HG02678 (cell line): ENCODE measurements around the gene MAP4K5.

ENCODE experiments used
- ATAC-seq: cut with Tn5 transposase; IDR thresholded peaks from one replicate; pipeline ENCODE4 v1.9.1; 2021; ENCODE audit warnings: mild to moderate bottlenecking, moderate library complexity; ENCODE audit not compliant: unreplicated experiment

MAP4K5 gene

DNA sequence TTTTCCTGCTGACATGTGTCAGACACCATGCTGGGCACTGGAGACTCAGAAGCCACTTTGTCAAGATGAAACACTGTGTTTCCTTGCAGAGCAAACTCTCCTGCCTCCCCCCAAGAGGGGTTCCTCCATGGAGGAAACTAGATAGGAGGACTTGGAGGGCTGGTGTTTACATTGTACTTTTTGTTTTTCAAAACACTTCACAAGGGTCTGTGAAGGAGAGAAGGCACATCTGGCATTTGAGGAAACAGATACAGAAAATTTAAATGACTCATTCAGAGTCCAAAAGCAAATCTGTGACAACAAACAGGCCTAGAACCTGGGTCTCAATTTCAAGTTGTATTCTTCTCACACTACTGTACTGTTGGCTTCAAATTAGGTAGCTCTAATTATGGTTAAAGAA, 128.9 kb downstream of the MAP4K5 start:
- ATAC-seq = no peak

DNA sequence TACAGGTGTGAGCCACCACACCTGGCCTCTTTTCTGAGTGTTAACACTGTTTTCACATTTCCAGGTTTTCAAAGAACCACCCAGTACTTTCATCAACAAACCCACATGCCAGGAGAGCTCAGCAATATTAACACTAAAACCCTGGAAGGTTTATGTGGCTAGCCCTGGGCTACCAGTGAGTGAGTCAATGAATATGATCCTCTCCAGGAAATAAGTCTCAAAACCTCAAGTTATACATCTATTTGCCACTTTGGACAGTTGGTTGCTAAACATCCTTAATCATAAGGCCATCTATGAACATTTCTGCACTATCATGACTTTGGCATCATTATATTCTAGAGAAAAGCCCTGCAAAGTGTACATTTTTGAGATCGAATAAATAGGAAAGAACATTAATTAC, 129.4 kb downstream of the MAP4K5 start:
- ATAC-seq = no peak

DNA sequence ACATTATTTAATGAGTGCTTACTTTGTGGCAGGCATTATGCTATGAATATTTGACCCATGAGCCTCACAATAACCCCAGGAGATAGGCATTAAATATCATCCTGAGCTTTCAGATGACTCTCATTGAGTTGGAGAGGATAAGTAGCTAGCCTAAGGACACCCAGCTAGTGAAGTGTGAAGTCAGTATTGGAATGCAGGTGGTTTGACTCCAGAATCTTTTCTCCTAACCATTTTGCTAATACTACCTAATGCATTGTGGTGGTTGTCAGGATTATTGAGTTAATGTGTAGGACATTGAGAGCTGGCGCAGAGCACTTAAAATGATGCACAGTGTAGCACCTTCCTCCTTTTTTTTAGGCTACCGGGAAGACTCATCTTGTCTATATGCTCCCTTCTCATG, 131.9 kb downstream of the MAP4K5 start:
- ATAC-seq = no peak

DNA sequence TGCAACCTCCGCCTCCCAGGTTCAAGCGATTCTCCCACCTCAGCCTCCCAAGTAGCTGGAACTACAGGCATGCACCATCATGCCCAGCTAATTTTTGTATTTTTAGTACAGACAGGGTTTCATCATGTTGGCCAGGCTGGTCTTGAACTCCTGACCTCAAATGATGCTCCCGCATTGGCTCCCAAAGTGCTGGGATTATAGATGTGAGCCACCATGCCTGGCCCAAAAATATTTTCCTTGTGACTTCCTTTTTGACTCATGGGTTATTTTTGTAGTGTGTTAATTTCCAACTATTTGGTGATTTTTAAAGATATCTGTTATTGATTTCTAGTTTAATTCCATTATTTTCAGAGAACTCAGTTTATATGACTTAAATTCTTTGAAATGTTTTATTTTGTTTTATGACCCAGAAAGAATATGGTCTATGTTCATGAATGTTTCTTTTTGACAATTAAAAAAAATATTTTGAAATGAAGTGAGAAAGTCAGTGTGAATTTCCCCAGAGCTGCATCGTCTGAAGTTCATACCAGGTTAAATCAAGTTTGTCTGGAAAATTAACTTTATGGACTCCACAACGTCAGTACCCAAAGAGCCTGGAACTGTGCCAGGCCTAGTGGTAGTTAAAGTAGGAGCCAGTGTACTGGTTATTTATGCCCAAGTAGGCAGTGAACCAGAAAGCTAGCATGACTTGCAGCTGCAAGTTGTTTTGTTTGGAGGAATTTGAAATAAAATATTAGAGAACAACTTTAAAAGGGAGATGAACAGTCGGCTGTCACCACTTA, 132.9 kb downstream of the MAP4K5 start:
- ATAC-seq = no peak

DNA sequence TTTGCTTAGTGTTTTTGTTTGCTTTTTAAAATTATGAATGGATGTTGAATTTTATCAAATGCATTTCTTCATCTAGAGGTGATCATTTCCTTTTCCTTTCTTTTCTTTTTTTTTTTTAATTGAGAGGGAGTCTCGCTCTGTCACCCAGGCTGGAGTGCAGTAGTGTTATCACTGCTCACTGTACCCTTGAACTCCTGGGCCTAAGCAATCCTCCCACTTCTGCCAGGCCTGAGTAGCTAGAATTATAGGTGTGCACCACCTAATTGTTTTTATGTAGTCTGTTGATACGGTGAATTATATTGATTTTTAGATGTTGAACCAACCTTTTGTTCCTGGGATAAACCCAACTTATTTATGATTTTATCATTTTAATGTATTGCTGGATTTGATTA, 134.2 kb downstream of the MAP4K5 start:
- ATAC-seq = no peak

DNA sequence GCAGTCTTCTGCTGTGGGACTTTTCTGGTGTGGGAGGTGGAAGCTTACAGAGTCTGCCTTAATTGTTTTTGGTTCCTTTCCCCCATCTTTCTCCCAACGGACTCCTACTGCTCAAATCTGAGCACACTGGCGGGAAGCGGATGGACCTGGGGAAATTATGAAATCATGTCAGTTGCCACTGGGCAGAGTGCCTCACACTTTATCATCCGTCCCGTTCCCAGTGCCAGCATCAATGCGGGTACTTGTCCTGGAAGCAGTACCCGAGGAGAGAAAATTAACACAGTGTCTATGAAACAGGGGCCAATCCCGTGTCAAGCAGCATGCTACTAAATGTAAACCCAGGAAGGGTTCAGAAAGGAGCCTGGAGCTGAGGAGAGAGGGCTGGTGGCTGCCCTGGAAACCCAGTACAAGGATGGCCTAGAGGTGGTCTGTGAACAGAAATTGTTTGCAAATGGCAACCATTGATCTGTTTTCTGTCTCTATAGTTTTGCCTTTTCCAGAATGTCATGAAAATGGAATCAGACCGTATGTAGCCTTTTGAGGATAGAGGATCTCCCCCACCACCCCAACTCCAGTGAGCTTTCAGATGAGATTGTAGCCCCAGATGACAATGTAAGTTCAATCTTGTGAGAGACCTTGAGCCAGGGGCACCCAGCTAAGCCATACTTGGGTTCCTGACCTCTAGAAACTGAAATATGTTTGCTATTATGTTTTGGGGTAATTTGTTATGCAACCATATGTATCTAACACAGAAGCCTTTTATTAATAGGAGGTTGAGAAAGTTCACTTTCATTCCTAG, 134.8 kb downstream of the MAP4K5 start:
- ATAC-seq = no peak

DNA sequence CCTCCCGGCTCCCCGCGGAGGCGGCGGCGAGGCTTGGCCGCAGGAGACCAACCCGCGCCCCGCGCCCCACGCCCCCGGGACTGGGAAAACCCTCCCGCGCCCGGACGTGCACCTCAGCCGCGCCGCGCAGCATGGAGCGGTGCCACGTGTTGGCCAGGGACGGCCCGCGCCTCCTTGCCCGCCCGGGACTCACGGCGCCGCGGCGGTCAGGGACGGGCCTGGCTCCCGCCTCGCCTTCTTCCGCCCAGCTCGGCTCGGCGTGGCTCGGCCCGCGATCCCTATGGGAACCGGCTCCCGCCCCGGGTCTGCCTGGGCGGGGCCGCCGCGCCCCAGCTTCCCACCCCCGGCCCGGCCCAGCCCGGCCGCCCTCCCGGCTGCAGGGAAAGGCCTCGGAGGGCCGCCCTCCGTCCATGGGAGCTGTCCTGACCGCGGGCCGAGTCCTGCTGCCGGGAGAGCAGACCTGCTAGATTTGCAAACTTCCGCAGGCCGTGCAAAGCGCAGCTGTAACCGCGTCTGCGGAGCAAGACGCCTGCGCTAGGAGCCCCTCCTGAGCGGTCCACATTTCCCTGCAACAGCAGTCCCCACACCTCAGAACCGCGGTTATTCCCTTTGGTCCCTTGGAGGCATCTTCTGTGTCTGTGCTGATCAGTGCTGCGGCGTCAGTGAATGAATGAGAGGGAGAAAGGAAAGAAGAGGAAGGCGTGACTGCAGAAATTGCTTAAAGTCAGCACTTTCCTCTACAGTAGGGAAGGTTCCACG, 135.6 kb downstream of the MAP4K5 start, which contains the start of gene CDKL1:
Gene CDKL1 (minus strand): TSS at position 251 of the 759 bp plus-strand sequence. CDS start 1,013 bp downstream, outside the sequence.
- peak; percentile 57 for ATAC-seq

DNA sequence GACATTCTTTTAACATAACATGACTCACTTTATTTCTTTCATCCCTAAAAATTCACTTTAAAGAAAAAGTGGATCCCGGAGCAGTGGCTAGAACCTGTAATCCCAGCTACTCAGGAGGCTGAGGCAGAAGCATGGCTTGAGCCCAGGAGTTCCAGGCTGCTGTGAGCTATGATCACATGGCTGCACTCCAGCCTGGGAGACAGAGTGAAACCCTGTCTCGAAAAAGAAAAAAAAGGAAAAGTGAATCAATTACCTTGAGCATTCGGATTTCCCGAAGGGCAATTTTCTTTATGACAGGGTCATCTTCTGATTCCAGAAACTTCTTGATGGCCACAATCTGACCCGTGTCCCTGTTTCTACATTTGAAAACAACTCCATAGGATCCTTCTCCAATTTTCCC, 136.9 kb downstream of the MAP4K5 start:
- no peak for ATAC-seq

DNA sequence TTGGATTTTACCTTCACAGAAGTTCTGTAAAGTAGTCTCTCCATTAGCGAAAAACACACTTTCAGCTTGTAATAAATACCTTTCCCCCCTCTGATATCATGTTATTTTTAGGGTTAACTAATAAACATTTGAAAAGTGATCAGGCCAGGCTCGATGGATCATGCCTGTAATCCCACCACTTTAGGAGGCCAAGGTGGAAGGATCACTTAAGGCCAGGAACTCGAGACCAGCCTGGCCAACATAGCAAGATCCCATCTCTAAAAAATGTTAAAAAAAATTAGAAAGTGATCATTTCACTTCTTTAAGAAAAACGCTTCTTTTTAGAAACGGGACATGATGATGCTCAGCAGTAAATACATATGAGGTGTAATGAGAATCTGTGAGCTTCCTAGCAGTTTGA, 137.7 kb downstream of the MAP4K5 start:
- no peak for ATAC-seq

DNA sequence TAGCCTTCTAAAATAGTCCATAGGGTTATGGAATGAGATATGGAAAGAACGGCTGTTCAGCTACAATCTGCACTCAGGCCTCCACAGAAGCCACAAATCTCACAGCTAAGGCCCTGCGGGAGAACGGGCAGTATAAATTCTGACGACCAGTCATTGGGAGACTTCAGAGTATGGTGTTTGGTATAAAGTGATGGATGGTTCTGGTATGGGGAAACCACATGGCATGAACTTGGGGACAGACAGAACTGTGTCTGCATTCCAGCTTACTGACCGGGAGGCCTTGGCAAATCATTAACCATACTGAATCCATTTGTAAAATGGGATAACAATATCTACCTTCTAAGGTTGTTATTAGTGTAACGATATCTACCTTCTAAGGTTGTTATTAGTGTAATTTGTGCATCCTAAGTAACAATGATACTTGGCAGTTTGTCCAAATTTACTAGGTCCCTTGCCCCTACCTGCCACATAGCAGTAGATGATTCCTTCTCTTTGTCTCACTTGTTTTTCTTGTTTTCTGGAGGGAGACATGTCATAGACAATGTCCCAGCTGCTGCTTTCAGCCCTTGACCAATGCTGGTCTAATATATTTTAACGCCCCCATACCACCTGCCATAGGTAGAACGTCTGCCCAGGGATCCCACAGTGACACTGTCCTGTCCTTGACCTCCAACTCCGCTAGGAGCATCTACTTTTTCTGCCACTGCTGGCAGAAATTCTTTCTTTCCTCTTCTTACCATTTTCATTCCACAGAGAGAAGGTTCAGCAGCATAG, 142.5 kb downstream of the MAP4K5 start:
- ATAC-seq = no peak

DNA sequence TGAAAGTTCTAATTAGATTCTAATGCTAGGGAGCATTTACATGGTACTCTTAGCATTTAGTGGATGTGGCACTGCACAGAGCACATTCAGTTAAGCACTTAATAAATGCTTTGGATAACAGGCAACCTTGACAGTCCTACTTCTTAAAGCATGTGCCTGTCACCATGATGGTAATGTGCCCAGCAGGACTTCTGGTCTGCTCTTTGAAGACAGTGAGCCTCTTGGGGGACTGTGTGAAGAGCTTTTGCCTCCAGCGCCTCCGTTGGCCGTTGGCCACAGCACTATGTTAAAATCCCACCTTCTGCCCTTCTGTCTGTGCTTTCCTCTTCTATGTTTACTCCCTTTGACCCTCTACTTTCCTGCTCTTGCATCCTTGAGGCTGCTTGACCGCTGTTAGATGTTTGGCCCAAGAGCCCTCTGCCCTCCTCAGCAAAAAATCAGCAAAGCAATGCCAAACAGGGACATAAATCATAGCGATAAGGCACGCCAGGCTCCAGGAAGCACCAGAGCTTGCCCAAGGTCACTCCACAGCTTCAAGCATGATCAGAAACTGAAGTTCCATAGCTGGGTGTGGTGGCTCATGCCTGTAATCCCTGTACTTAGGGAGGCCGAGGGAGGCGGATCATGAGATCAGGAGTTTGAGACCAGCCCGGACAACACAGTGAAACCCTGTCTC, 144.0 kb downstream of the MAP4K5 start:
- no peak for ATAC-seq

DNA sequence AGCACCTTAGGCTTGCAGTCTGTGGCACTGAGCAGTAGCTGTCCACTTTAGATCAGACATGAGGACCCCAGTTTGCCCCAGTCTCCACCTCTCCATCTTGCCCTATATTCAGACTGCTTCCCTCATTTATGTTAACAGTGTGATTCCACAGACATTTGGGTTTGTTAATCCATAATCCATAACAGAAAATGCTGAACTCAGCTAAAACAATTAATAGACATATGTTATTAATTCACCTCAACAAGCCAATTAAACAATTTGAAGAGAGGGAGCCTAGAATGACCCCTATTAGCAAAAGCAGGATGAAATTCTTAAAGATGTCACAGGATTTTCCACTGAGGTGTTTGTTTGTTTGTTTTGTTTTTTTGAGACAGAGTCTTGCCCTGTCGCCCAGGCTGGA, 144.8 kb downstream of the MAP4K5 start:
- ATAC-seq = no peak

DNA sequence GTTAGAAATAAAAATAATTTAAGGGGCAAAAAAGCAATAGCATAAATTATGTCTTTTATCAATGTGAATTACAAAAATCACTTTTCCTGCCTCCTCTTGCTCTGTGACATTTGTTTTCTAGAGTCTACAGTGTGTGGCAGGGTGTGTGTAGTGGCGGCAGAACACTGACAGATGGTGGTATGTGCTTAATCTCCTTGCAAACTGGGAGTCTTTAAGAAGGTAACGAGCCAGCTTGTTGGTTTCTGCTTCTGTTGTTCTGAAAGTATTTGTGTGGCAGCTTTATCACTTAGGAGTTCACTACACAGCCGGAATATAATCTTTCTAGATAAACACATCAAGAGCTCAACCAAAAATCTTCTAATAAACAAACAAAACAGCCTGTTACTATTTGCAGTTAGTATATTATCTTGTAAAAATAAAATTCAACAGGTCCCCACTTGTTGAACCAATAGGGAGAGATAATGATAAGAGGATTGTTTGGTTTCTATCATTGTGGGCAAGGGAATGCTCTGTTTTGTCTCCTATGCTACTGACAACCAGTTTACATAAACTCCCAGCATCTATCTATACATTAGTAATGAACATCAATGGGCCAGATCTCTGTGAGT, 148.6 kb downstream of the MAP4K5 start:
- no peak for ATAC-seq

DNA sequence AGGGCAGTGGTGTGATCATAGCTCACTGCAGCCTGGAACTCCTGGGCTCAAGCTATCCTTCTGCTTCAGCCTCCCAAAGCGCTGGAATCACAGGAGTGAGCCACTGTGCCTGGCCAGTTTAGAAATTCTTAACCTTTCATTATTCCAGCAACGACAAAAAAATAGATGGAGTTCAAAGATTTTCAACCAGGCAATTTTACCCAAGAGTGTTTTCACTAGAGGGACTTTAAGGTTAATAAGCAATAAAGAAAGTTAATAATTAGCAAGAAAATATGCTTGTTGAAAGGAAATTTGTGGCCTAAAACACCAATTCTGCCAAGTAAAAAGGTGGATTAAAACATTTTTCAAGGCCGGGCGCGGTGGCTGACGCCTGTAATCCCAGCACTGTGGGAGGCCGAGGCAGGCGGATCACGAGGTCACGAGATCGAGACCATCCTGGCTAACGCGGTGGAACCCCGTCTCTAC, 150.5 kb downstream of the MAP4K5 start:
- ATAC-seq = no peak

DNA sequence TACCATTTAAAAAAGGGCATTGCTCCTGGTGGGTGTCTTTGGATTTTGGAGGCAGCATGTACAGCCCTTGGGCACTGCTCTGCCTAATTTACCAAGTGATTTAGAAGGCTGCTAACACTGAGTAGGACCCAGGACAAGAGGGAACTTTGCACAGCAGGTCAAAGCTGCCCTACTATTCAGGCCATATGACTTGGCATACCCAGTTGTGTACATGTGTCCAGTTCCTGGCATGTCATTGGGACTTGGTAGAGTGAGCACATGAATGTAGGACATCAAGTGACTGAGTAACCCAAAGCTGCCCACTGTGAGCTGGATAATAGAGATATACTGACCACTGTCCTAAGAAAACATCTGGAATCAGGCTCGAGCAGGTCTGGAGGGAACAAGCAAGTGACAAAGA, 151.4 kb downstream of the MAP4K5 start:
- no peak for ATAC-seq

DNA sequence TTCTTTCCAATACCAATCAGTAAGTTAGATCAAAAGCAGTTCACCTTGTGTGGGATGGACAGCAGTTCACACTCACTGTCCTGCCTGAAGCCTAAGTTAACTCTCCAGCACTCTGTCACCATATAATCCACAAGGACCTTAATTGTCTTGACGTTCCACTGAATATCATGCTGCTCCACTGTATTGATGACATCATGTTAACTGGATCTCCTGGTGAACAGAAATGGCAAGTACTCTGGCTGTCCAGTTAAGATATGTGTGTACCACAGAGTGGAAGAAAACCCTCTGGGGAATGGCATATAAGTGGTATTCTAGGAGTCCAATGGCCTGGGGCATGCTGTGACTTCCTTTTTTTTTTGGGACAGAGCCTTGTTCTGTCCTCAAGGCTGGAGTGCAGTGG, 151.9 kb downstream of the MAP4K5 start:
- ATAC-seq = no peak

DNA sequence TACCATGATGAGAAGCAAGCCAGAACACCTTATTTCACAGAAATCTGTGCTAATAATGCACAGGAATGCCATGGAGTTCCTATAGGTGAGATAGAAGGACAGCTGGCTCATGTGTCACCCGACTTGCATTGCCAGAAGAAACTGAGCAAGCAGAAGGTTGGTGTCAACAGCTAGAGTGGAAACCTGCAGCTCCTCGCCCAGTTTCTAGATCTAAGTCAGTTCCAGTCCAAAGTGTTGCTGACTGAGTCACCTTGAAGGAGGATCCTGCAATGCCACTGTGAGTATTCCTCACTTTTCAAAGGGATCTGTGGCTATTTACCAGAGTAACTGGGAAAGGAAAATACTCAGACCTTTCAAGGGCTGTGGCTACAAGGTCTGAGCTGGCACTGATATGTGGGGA, 152.8 kb downstream of the MAP4K5 start:
- no peak for ATAC-seq

DNA sequence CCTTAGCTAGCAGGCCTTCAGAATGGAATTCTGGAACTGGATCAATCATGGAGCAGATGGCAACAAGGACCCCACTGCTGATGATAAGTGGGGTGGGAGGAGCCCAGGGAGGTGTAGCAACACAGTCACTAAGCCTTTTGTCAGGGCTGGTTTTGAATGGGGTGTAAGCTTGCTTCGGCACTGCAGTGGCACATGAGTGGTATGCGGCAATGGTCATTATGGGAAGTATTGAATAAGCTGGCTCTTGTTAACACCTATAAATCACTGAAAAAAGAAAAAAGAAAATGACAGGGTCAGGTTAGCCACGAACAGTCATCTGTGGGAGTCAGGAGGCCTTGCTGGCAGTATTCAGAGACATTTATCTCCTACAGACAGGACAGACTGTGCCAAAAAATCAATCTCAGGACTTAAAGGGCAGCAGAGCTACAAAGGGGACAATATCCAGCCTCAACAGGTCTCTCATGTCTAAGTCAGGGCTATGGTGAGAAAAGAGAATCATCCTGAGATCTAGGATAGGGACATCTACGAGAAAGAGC, 154.8 kb downstream of the MAP4K5 start:
- no peak for ATAC-seq

DNA sequence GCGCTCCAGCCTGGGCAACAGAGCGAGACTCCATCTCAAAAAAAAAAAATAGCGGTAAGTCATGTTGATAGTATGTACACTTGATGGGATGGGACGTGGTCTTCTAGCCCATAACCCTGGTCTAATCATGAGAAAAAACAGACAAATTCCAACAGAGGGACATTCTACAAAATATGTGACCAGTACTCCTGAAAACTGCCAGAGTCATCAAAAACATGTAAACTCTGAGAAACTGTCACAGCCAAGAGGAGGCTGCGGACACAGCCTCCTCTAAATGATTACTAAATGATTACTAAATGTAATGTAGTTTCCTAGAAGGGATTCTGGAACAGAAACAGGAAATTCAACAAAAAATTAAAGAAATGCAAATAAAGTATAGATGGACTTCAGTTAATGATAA, 156.6 kb downstream of the MAP4K5 start:
- no peak for ATAC-seq
